Smooth muscle cell (in vitro differentiated cells): Measurements from ENCODE around the gene FIGN. TPM values are rescaled to one million over a fixed set of nuclear protein-coding genes. Genes with fewer than 3 reads are reported as not detected.

Source experiments
- DNase-seq: peaks from one replicate; lab custom pipeline; 2025; ENCODE audit not compliant: unreplicated experiment; lab: John Stamatoyannopoulos, UW
- H2AFZ ChIP-seq: fragments of 200-600 bp; sonication (generic); 2 replicates; pipeline ENCODE4 v1.6.0; 2016; ENCODE audit warnings: antibody characterized with exemption, low read depth, mild to moderate bottlenecking
- H3F3A ChIP-seq: fragments of 200-600 bp; sonication (generic); 2 replicates; pipeline ENCODE4 v1.6.0; 2017; ENCODE audit warnings: antibody characterized with exemption, low read depth
- H3K27ac ChIP-seq: fragments of 200-600 bp; sonication (generic); 2 replicates; pipeline ENCODE4 v1.5.1; 2016; ENCODE audit warnings: low read depth, mild to moderate bottlenecking
- H3K27me3 ChIP-seq: fragments of 200-600 bp; sonication (generic); 2 replicates; pipeline ENCODE4 v1.6.1; 2016; ENCODE audit warnings: low read depth, mild to moderate bottlenecking
- H3K36me3 ChIP-seq: fragments of 200-600 bp; sonication (generic); 2 replicates; pipeline ENCODE4 v1.5.1; 2016; ENCODE audit warnings: low read depth
- H3K4me1 ChIP-seq: fragments of 200-600 bp; sonication (generic); 2 replicates; pipeline ENCODE4 v1.5.1; 2016; ENCODE audit warnings: low read depth
- H3K4me2 ChIP-seq: fragments of 200-600 bp; sonication (generic); 2 replicates; pipeline ENCODE4 v1.6.0; 2016; ENCODE audit warnings: mild to moderate bottlenecking
- H3K4me3 ChIP-seq: fragments of 200-600 bp; sonication (generic); 2 replicates; pipeline ENCODE4 v1.5.1; 2016; ENCODE audit warnings: mild to moderate bottlenecking
- H3K79me2 ChIP-seq: fragments of 200-600 bp; sonication (generic); 2 replicates; pipeline ENCODE4 v1.6.0; 2016; ENCODE audit warnings: low read depth, mild to moderate bottlenecking
- H3K9ac ChIP-seq: fragments of 200-600 bp; sonication (generic); 2 replicates; pipeline ENCODE4 v1.6.0; 2016; ENCODE audit warnings: low read depth
- H3K9me3 ChIP-seq: fragments of 200-600 bp; sonication (generic); replicated peaks from 2 replicates; pipeline ENCODE4 v1.5.1; 2016; ENCODE audit warnings: low read depth
- H4K20me1 ChIP-seq: fragments of 200-600 bp; sonication (generic); 2 replicates; pipeline ENCODE4 v1.6.0; 2016; ENCODE audit warnings: low read depth
- CTCF ChIP-seq: fragments of 200-600 bp; sonication (generic); IDR thresholded peaks from 2 replicates; pipeline ENCODE4 v1.5.1; 2017; ENCODE audit warnings: borderline replicate concordance, mild to moderate bottlenecking, antibody characterized with exemption; ENCODE audit not compliant: insufficient read depth, poor library complexity, severe bottlenecking
- WGBS: methylation state at CpG from one replicate; pipeline ENCODE4 v1.1.7; 2016; ENCODE audit warnings: low lambda C conversion rate; 5-methylcytosine and 5-hydroxymethylcytosine counted together
- polyA plus RNA-seq: library from polyadenylated mRNA; unstranded; fragments of >200 nt; fragmentation: Nextera tagmentation; extraction: Ambion mirVana; gene quantifications from 2 replicates; pipeline ENCODE4 v1.2.1, GENCODE V29; 2016
- total RNA-seq: library from RNA; depleted of rRNA; stranded (reverse); fragments of >200 nt; gene quantifications from 2 replicates; pipeline ENCODE4 v1.2.3, GENCODE V29; 2014

Gene FIGN
- total and polyA plus RNA-seq, 2 experiments from 2014 or later: 0.71 to 4.8 TPM

- Histone ChIP-seq H2AFZ (no peak overlapping the region), H4K20me1 (no peaks in the 10 kb centered on the region), H3K4me3 (no peak overlapping the region), H3K4me2 (no peak overlapping the region), H3F3A (no peaks in the 10 kb centered on the region), H3K9ac (no peak overlapping the region), H3K79me2 (no peaks in the 10 kb centered on the region), H3K27me3 (no peaks in the 10 kb centered on the region), H3K9me3 (no peaks in the 10 kb centered on the region), H3K4me1 (no peaks in the 10 kb centered on the region), H3K36me3 (no peaks in the 10 kb centered on the region), H3K27ac (no peak overlapping the region)
- DNase-seq: no peak
- 94% methylated on average over 7 of the region's 7 CpGs for WGBS
- no peak for TF ChIP-seq CTCF
Observed at GRCh38 chr2:163572850-163573249, 163.0 kb downstream of the FIGN start.

GRCh38 chr2:163571423-163572102, 164.2 kb downstream of the FIGN start:
- Histone ChIP-seq H3K79me2 (no peaks in the 10 kb centered on the region), H2AFZ (no peak overlapping the region), H3K4me2 (no peak overlapping the region), H4K20me1 (no peaks in the 10 kb centered on the region), H3K9me3 (no peaks in the 10 kb centered on the region), H3F3A (no peaks in the 10 kb centered on the region), H3K27me3 (no peaks in the 10 kb centered on the region), H3K36me3 (no peaks in the 10 kb centered on the region), H3K27ac (no peak overlapping the region), H3K4me3 (no peak overlapping the region), H3K9ac (no peak overlapping the region), H3K4me1 (no peaks in the 10 kb centered on the region)
- 85% methylated on average over 7 of the region's 7 CpGs for WGBS
- no peak for DNase-seq
- no peak for TF ChIP-seq CTCF

- TF ChIP-seq CTCF: no peak
- Histone ChIP-seq H3K27me3 (no peaks in the 10 kb centered on the region), H3K27ac (no peak overlapping the region), H3K4me1 (no peaks in the 10 kb centered on the region), H3K9me3 (no peaks in the 10 kb centered on the region), H3K79me2 (no peaks in the 10 kb centered on the region), H3F3A (no peaks in the 10 kb centered on the region), H3K4me3 (no peak overlapping the region), H3K4me2 (no peak overlapping the region), H3K36me3 (no peaks in the 10 kb centered on the region), H4K20me1 (no peaks in the 10 kb centered on the region), H2AFZ (no peak overlapping the region), H3K9ac (no peak overlapping the region)
- 91% methylated on average over 3 of the region's 3 CpGs for WGBS
- DNase-seq: no peak
Observed at GRCh38 chr2:163570391-163570790, 165.4 kb downstream of the FIGN start.

- no peak for DNase-seq
- Histone ChIP-seq H3K36me3 (no peaks in the 10 kb centered on the region), H3K4me3 (no peak overlapping the region), H3K79me2 (no peaks in the 10 kb centered on the region), H3F3A (no peaks in the 10 kb centered on the region), H3K4me2 (no peak overlapping the region), H3K4me1 (no peaks in the 10 kb centered on the region), H3K9ac (no peak overlapping the region), H2AFZ (no peak overlapping the region), H3K27ac (no peak overlapping the region), H4K20me1 (no peaks in the 10 kb centered on the region), H3K27me3 (no peaks in the 10 kb centered on the region), H3K9me3 (no peaks in the 10 kb centered on the region)
- no peak for TF ChIP-seq CTCF
- WGBS: 83% methylated on average over 1 of the region's 1 CpG
Observed at GRCh38 chr2:163565192-163565591, 170.6 kb downstream of the FIGN start.
